Measurements from ENCODE around the gene FRRS1L. TPM values are rescaled to one million over a fixed set of nuclear protein-coding genes. Genes with fewer than 3 reads are reported as not detected.
A peak's percentile ranks its signal among the peaks of the same experiment; 100 is the strongest.

Gene FRRS1L
- total and polyA plus RNA-seq, 4 donors, result 0.08 to 0.51 TPM; not detected in 2

DNA sequence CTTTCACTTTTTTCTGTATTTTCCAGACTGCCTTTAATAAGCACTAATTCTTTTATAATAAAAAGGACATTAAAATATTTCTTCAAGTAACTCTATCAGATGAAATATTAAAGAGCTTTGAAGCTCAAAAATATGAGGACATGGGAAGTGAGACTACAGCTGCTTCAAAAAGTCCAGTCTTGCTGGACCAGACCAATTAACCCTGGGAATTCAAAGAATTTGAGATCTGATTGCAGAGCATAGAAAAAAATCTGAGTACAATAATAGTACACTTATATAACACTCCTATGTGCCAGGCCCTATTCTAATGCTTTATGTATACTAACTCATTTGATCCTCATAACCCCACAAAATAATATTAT lies 57.1 kb downstream of the FRRS1L start:
- Histone ChIP-seq H3K4me3 (ENCODE audit: low read depth in 1 of 3, low read length in 3 of 3) (no peak overlapping the region), H3K4me1 (ENCODE audit: control insufficient read depth in 4 of 4, insufficient read depth in 4 of 4, low read length in 3 of 4) (peaks cover 5 to 27% (median 13%) of the 10 kb centered on the region in 4 donors), H3K36me3 (ENCODE audit: control insufficient read depth in 4 of 4, insufficient read depth in 3 of 4, low read depth in 1 of 4, low read length in 3 of 4) (peaks cover 0 to 3% (median under 1%) of the 10 kb centered on the region in 4 donors), H3K27me3 (ENCODE audit: control insufficient read depth in 4 of 4, insufficient read depth in 4 of 4, low read length in 3 of 4) (no peaks in the 10 kb centered on the region), H3K27ac (ENCODE audit: low read depth in 1 of 2, low read length in 2 of 2) (peak overlapping the region in 1 of 2 donors; percentile 42), H3K9ac (ENCODE audit: low read depth in 1 of 2, low read length in 2 of 2) (no peak overlapping the region), H3K9me3 (ENCODE audit: control insufficient read depth in 4 of 4, low read length in 3 of 4) (no peaks in the 10 kb centered on the region)
- TF ChIP-seq EGR1 (IDR thresholded peaks at IDR 0.05; ENCODE audit: low read depth in 2 of 2), result no peak
- TF ChIP-seq, protein P1, sequence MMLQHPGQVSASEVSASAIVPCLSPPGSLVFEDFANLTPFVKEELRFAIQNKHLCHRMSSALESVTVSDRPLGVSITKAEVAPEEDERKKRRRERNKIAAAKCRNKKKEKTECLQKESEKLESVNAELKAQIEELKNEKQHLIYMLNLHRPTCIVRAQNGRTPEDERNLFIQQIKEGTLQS (IDR thresholded peaks at IDR 0.05), result no peak
- DNase-seq (ENCODE audit: low spot score), result no peak

DNA sequence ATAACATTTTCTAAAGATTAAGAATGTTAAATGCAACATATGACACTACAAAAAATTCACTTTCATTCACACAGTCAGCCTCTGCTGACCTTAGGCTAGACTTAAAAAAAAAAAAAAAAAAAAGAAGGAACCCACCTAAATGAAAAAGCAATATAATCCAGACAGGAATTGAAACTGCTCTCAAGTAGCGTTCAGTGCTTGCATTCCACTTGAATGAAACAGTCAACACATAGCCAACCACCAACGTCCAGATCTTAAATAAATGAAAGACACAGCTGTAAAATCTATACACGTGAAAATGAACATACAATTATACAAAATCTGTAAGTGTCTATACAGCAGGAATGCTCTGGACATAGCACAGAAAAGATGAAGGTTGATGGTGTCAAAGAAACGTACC lies 58.7 kb downstream of the FRRS1L start:
- DNase-seq (ENCODE audit: low spot score), result no peak
- 69% methylated on average over 4 of the region's 4 CpGs for WGBS
- Histone ChIP-seq H3K9me3 (ENCODE audit: control insufficient read depth in 4 of 4, low read length in 3 of 4) (no peaks in the 10 kb centered on the region), H3K36me3 (ENCODE audit: control insufficient read depth in 4 of 4, insufficient read depth in 3 of 4, low read depth in 1 of 4, low read length in 3 of 4) (peaks cover 0 to 5% (median 3%) of the 10 kb centered on the region in 4 donors), H3K27me3 (ENCODE audit: control insufficient read depth in 4 of 4, insufficient read depth in 4 of 4, low read length in 3 of 4) (no peaks in the 10 kb centered on the region), H3K4me1 (ENCODE audit: control insufficient read depth in 4 of 4, insufficient read depth in 4 of 4, low read length in 3 of 4) (peaks cover 0 to 16% (median 9%) of the 10 kb centered on the region in 4 donors), H3K9ac (ENCODE audit: low read depth in 1 of 2, low read length in 2 of 2) (no peak overlapping the region), H3K4me3 (ENCODE audit: low read depth in 1 of 3, low read length in 3 of 3) (no peak overlapping the region), H3K27ac (ENCODE audit: low read depth in 1 of 2, low read length in 2 of 2) (no peak overlapping the region)
- TF ChIP-seq SP1 (IDR thresholded peaks at IDR 0.05) (no peak), YY1 (IDR thresholded peaks at IDR 0.05) (no peak), EGR1 (IDR thresholded peaks at IDR 0.05; ENCODE audit: low read depth in 2 of 2) (no peak), FOXA2 (IDR thresholded peaks at IDR 0.05) (no peak), JUND (IDR thresholded peaks at IDR 0.05) (no peak), RAD21 (IDR thresholded peaks at IDR 0.05) (no peak), FOXA1 (IDR thresholded peaks at IDR 0.05) (no peak)
- TF ChIP-seq, protein P1 (IDR thresholded peaks at IDR 0.05), result no peak
- TF ChIP-seq, protein P2, sequence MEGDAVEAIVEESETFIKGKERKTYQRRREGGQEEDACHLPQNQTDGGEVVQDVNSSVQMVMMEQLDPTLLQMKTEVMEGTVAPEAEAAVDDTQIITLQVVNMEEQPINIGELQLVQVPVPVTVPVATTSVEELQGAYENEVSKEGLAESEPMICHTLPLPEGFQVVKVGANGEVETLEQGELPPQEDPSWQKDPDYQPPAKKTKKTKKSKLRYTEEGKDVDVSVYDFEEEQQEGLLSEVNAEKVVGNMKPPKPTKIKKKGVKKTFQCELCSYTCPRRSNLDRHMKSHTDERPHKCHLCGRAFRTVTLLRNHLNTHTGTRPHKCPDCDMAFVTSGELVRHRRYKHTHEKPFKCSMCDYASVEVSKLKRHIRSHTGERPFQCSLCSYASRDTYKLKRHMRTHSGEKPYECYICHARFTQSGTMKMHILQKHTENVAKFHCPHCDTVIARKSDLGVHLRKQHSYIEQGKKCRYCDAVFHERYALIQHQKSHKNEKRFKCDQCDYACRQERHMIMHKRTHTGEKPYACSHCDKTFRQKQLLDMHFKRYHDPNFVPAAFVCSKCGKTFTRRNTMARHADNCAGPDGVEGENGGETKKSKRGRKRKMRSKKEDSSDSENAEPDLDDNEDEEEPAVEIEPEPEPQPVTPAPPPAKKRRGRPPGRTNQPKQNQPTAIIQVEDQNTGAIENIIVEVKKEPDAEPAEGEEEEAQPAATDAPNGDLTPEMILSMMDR (IDR thresholded peaks at IDR 0.05; ENCODE audit: low read depth, low read length, missing input control), result no peak
- TF ChIP-seq, protein P3, sequence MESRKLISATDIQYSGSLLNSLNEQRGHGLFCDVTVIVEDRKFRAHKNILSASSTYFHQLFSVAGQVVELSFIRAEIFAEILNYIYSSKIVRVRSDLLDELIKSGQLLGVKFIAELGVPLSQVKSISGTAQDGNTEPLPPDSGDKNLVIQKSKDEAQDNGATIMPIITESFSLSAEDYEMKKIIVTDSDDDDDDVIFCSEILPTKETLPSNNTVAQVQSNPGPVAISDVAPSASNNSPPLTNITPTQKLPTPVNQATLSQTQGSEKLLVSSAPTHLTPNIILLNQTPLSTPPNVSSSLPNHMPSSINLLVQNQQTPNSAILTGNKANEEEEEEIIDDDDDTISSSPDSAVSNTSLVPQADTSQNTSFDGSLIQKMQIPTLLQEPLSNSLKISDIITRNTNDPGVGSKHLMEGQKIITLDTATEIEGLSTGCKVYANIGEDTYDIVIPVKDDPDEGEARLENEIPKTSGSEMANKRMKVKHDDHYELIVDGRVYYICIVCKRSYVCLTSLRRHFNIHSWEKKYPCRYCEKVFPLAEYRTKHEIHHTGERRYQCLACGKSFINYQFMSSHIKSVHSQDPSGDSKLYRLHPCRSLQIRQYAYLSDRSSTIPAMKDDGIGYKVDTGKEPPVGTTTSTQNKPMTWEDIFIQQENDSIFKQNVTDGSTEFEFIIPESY (IDR thresholded peaks at IDR 0.05), result no peak
- TF ChIP-seq, protein P4, sequence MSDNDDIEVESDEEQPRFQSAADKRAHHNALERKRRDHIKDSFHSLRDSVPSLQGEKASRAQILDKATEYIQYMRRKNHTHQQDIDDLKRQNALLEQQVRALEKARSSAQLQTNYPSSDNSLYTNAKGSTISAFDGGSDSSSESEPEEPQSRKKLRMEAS (IDR thresholded peaks at IDR 0.05), result no peak

DNA sequence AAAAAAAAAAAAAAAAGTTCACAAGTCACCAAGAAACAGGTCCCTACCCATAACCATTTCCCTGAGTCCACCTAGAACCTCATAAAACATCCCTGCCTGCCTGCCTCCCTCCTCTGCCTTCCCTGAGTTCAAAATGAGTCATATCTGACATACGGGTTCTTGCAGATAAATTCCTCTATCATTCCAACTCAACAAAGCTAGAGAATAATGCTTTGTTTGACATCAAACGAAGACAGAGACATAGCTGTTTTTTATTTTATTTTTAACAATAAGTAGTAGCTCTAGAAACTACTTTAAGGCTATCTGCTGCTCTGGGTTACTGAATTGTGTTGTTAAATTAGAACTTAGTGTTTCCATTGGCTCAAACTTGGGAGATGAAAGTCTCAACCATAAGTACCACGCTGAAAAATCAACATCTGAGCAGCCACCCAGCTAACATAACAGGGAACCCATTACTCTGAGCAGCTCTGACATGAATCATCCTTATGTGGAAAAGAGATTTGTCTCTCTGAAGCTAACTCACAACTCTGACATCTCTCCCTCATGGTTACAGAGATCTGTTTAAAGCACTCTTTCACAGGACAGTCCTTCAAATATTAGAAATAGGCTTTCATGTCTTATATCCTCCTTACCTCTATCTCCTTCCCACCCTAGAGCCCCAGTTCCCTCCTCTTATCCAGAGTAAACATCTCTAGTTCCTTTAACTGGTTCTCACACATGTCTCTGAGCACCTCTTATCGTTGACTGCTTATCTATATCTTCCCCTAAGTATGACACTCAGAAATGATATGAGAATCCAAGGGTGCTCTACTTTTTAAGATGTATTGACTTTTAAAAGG lies 59.4 kb downstream of the FRRS1L start:
- H3K4me3 ChIP-seq (ENCODE audit: low read depth in 1 of 3, low read length in 3 of 3), result no peak overlapping the region
- no peak overlapping the region for H3K9ac ChIP-seq (ENCODE audit: low read depth in 1 of 2, low read length in 2 of 2)
- H3K9me3 ChIP-seq (ENCODE audit: control insufficient read depth in 4 of 4, low read length in 3 of 4), result no peaks in the 10 kb centered on the region
- H3K27ac ChIP-seq (ENCODE audit: low read depth in 1 of 2, low read length in 2 of 2), result no peak overlapping the region
- WGBS, result 59% methylated on average over 4 of the region's 4 CpGs
- peaks cover 0 to 10% (median 5%) of the 10 kb centered on the region in 4 donors for H3K36me3 ChIP-seq (ENCODE audit: control insufficient read depth in 4 of 4, insufficient read depth in 3 of 4, low read depth in 1 of 4, low read length in 3 of 4)
- H3K27me3 ChIP-seq (ENCODE audit: control insufficient read depth in 4 of 4, insufficient read depth in 4 of 4, low read length in 3 of 4), result no peaks in the 10 kb centered on the region
- DNase-seq (ENCODE audit: low spot score), result no peak
- peaks cover 0 to 16% (median 9%) of the 10 kb centered on the region in 4 donors for H3K4me1 ChIP-seq (ENCODE audit: control insufficient read depth in 4 of 4, insufficient read depth in 4 of 4, low read length in 3 of 4)
- no peak for TF ChIP-seq RAD21 (IDR thresholded peaks at IDR 0.05)
- TF ChIP-seq, protein P1 (IDR thresholded peaks at IDR 0.05), result no peak
- no peak for TF ChIP-seq YY1 (IDR thresholded peaks at IDR 0.05)
- TF ChIP-seq GABPA (IDR thresholded peaks at IDR 0.05 in 1 of 2, conservative IDR thresholded peaks at IDR 0.05 in 1 of 2), result no peak
- TF ChIP-seq, protein P3 (IDR thresholded peaks at IDR 0.05), result no peak
- TF ChIP-seq NR2F2 (IDR thresholded peaks at IDR 0.05), result no peak
- TF ChIP-seq, protein P4 (IDR thresholded peaks at IDR 0.05), result no peak
- TF ChIP-seq TAF1 (conservative IDR thresholded peaks at IDR 0.05), result no peak

Data from liver (tissue), 9 donors.